HepG2 (cell line): ENCODE measurements around the gene EIF4A3.

Source experiments
- CEBPB ChIP-seq: IDR thresholded peaks from 2 replicates; pipeline ENCODE4 v1.6.1; 2011; ENCODE audit warnings: low read depth, low read length, improper control_type of control experiment, borderline replicate concordance
- CREM ChIP-seq, 2 experiments: sonication (generic) in 1 of 2; formaldehyde crosslinking in 1 of 2; IDR thresholded peaks; 2 replicates each; pipeline versions ENCODE4 v1.4.0 to v1.6.1; 2016 to 2020; ENCODE audit warnings: antibody characterized with exemption in 1 of 2, mild to moderate bottlenecking in 1 of 2, missing genetic modification reagents in 1 of 2
- EP300 ChIP-seq, 3 experiments: sonication (generic) in 1 of 3; formaldehyde crosslinking in 1 of 3; IDR thresholded peaks; 2 replicates each; pipeline versions ENCODE4 v1.5.1 to v1.6.1; 2011 to 2020; ENCODE audit warnings: low read depth in 2 of 3, low read length in 2 of 3, borderline replicate concordance in 1 of 3, improper control_type of control experiment in 1 of 3, mild to moderate bottlenecking in 1 of 3, missing genetic modification reagents in 1 of 3, moderate library complexity in 1 of 3
- FOXA1 ChIP-seq, 2 experiments: fragments of 450-650 bp in 1 of 2; sonication (generic) in 1 of 2; formaldehyde crosslinking in 1 of 2; IDR thresholded peaks; 2 replicates each; pipeline versions ENCODE4 v1.4.0 to v1.6.1; 2016 to 2020; ENCODE audit warnings: missing genetic modification reagents in 1 of 2
- GATA4 ChIP-seq: sonication (generic); IDR thresholded peaks from 2 replicates; pipeline ENCODE4 v1.6.1; 2016; ENCODE audit warnings: antibody characterized with exemption, low read depth, borderline replicate concordance
- NFIB ChIP-seq: sonication (generic); formaldehyde crosslinking; IDR thresholded peaks from 2 replicates; pipeline ENCODE4 v1.9.0; 2021; ENCODE audit warnings: missing genetic modification reagents, mild to moderate bottlenecking, borderline replicate concordance
- NR3C1 ChIP-seq: sonication (generic); formaldehyde crosslinking; IDR thresholded peaks from 2 replicates; pipeline ENCODE4 v1.4.0; 2020; ENCODE audit warnings: missing genetic modification reagents
- POLR2AphosphoS2 ChIP-seq: IDR thresholded peaks from 2 replicates; pipeline ENCODE4 v1.6.1; 2011; ENCODE audit warnings: low read depth, low read length, improper control_type of control experiment
- RAD21 ChIP-seq: fragments of 450-650 bp; formaldehyde crosslinking; IDR thresholded peaks from 2 replicates; pipeline ENCODE4 v1.5.0; 2020; ENCODE audit warnings: mild to moderate bottlenecking
- RNF219 ChIP-seq: sonication (generic); formaldehyde crosslinking; IDR thresholded peaks from 2 replicates; pipeline ENCODE4 v1.5.0; 2020; ENCODE audit warnings: mild to moderate bottlenecking, missing genetic modification reagents
- THAP7 ChIP-seq: sonication (generic); formaldehyde crosslinking; IDR thresholded peaks from 2 replicates; pipeline ENCODE4 v1.8.1; 2023; ENCODE audit warnings: mild to moderate bottlenecking, missing genetic modification reagents
- ZSCAN12 ChIP-seq: sonication (generic); formaldehyde crosslinking; IDR thresholded peaks from 2 replicates; pipeline ENCODE4 v1.9.0; 2021; ENCODE audit warnings: mild to moderate bottlenecking, missing genetic modification reagents
- ZZZ3 ChIP-seq: sonication (generic); formaldehyde crosslinking; IDR thresholded peaks from 2 replicates; pipeline ENCODE4 v1.4.0; 2020; ENCODE audit warnings: missing genetic modification reagents, mild to moderate bottlenecking, borderline replicate concordance
- TF ChIP-seq, protein P1 (sequence below): sonication (generic); formaldehyde crosslinking; IDR thresholded peaks from 2 replicates; pipeline ENCODE4 v1.4.0; 2020; ENCODE audit warnings: missing genetic modification reagents

DNA sequence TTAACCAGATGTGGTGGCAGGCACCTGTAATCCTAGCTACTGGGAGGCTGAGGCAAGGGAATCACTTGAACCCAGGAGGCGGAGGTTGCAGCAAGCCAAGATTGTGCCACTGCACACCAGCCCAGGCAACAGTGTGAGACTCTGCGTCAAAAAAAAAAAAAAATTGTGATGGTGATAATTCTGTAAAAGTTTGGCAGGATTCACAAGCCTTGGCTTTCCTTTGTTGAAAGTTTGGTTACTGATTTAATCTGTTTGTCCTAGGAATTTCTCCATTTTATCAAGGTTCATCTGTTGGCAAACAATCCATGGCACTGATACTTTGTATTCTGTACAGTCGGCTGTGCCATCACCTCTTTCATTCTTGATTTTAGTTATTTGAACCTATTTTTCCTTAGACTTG, 15.9 kb downstream of the EIF4A3 start:
- no peak for TF ChIP-seq CREM (IDR thresholded peaks at IDR 0.05)
- TF ChIP-seq CREM (CRISPR knock-in tag; IDR thresholded peaks at IDR 0.05): no peak
- no peak for TF ChIP-seq FOXA1 (IDR thresholded peaks at IDR 0.05)
- TF ChIP-seq FOXA1 (CRISPR knock-in tag; IDR thresholded peaks at IDR 0.05): no peak
- TF ChIP-seq NR3C1: no peak
- no peak for TF ChIP-seq EP300 (IDR thresholded peaks at IDR 0.05; ENCODE audit: low read depth in 2 of 2, low read length in 2 of 2)
- no peak for TF ChIP-seq EP300 (CRISPR knock-in tag; IDR thresholded peaks at IDR 0.05; ENCODE audit: borderline replicate concordance)
- TF ChIP-seq POLR2AphosphoS2: no peak
- TF ChIP-seq RAD21 (CRISPR knock-in tag): no peak
- no peak for TF ChIP-seq NFIB
- no peak for TF ChIP-seq ZZZ3 (CRISPR knock-in tag)
- no peak for TF ChIP-seq GATA4
- TF ChIP-seq THAP7 (CRISPR knock-in tag): no peak
- no peak for TF ChIP-seq ZSCAN12
- no peak for TF ChIP-seq RNF219 (CRISPR knock-in tag)
- TF ChIP-seq, protein P1, sequence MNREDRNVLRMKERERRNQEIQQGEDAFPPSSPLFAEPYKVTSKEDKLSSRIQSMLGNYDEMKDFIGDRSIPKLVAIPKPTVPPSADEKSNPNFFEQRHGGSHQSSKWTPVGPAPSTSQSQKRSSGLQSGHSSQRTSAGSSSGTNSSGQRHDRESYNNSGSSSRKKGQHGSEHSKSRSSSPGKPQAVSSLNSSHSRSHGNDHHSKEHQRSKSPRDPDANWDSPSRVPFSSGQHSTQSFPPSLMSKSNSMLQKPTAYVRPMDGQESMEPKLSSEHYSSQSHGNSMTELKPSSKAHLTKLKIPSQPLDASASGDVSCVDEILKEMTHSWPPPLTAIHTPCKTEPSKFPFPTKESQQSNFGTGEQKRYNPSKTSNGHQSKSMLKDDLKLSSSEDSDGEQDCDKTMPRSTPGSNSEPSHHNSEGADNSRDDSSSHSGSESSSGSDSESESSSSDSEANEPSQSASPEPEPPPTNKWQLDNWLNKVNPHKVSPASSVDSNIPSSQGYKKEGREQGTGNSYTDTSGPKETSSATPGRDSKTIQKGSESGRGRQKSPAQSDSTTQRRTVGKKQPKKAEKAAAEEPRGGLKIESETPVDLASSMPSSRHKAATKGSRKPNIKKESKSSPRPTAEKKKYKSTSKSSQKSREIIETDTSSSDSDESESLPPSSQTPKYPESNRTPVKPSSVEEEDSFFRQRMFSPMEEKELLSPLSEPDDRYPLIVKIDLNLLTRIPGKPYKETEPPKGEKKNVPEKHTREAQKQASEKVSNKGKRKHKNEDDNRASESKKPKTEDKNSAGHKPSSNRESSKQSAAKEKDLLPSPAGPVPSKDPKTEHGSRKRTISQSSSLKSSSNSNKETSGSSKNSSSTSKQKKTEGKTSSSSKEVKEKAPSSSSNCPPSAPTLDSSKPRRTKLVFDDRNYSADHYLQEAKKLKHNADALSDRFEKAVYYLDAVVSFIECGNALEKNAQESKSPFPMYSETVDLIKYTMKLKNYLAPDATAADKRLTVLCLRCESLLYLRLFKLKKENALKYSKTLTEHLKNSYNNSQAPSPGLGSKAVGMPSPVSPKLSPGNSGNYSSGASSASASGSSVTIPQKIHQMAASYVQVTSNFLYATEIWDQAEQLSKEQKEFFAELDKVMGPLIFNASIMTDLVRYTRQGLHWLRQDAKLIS (CRISPR knock-in tag): no peak
- no peak for TF ChIP-seq CEBPB
